SK-N-SH (cell line): Measurements from ENCODE around the gene ITFG1. TPM values are rescaled to one million over a fixed set of nuclear protein-coding genes. Genes with fewer than 3 reads are reported as not detected.

ENCODE experiments used
- CTCF ChIA-PET: fragments of 300-600, 350-600 bp; formaldehyde crosslinking; extraction: SDS; loops from one replicate; lab custom pipeline; 2021; lab: Yijun Ruan, JAX
- POLR2A ChIA-PET: fragments of 350-600 bp; sonication (Branson Sonifier 250); formaldehyde crosslinking; extraction: SDS; loops from one replicate; lab custom pipeline; 2020; ENCODE audit warnings: antibody characterized with exemption, inconsistent platforms; lab: Yijun Ruan, JAX
- DNase-seq: peaks from one replicate; pipeline ENCODE4 v3.0.0; 2012
- H2AFZ ChIP-seq: fragments of 200-600 bp; sonication (generic); 2 replicates; pipeline ENCODE4 v1.8.1; 2016; ENCODE audit warnings: antibody characterized with exemption, mild to moderate bottlenecking, low read depth
- H3F3A ChIP-seq: fragments of 200-600 bp; sonication (generic); replicated peaks from 2 replicates; pipeline ENCODE3; 2016; ENCODE audit warnings: antibody characterized with exemption, mild to moderate bottlenecking; ENCODE audit not compliant: insufficient read depth
- H3K27ac ChIP-seq, 2 experiments: fragments of 200-500 bp in 1 of 2; fragments of 200-600 bp in 1 of 2; sonication (Bioruptor generic) in 1 of 2; sonication (generic), shearing (Covaris generic) in 1 of 2; 2 replicates each; pipeline versions ENCODE4 v1.5.1 to v1.6.1; 2014 to 2016; ENCODE audit warnings: low read depth in 2 of 2, inconsistent platforms in 1 of 2, low read length in 1 of 2, mild to moderate bottlenecking in 1 of 2, mixed read lengths in 1 of 2
- H3K27me3 ChIP-seq: fragments of 200-600 bp; sonication (generic), shearing (Covaris generic); 2 replicates; pipeline ENCODE4 v1.6.1; 2016; ENCODE audit warnings: mixed run types; ENCODE audit not compliant: insufficient read depth
- H3K36me3 ChIP-seq, 2 experiments: fragments of 200-500 bp in 1 of 2; fragments of 200-600 bp in 1 of 2; sonication (Bioruptor generic) in 1 of 2; sonication (generic) in 1 of 2; replicated peaks in 1 of 2; 2 replicates each; pipeline versions ENCODE3 to v1.5.1; 2014 to 2016; ENCODE audit warnings: low read length in 1 of 2, mild to moderate bottlenecking in 1 of 2; ENCODE audit not compliant: insufficient read depth in 2 of 2, control insufficient read depth in 1 of 2
- H3K4me1 ChIP-seq, 2 experiments: fragments of 200-500 bp in 1 of 2; fragments of 200-600 bp in 1 of 2; sonication (Bioruptor generic) in 1 of 2; sonication (generic), shearing (Covaris generic) in 1 of 2; 2 replicates each; pipeline versions ENCODE4 v1.5.1 to v1.6.1; 2014 to 2016; ENCODE audit warnings: low read depth in 1 of 2, low read length in 1 of 2, mixed run types in 1 of 2; ENCODE audit not compliant: insufficient read depth in 2 of 2, control insufficient read depth in 1 of 2
- H3K4me2 ChIP-seq: fragments of 200-600 bp; sonication (generic), shearing (Covaris generic); 2 replicates; pipeline ENCODE4 v1.6.1; 2017; ENCODE audit warnings: mixed run types
- H3K4me3 ChIP-seq, 2 experiments: fragments of 200-500 bp in 1 of 2; fragments of 200-600 bp in 1 of 2; sonication (Bioruptor generic) in 1 of 2; sonication (generic), shearing (Covaris generic) in 1 of 2; 2 replicates each; pipeline versions ENCODE4 v1.5.1 to v1.8.1; 2014 to 2016; ENCODE audit warnings: low read depth in 2 of 2, inconsistent platforms in 1 of 2, low read length in 1 of 2, mild to moderate bottlenecking in 1 of 2, mixed read lengths in 1 of 2, moderate library complexity in 1 of 2
- H3K79me2 ChIP-seq: fragments of 200-600 bp; sonication (generic); 2 replicates; pipeline ENCODE4 v1.8.1; 2017; ENCODE audit warnings: mild to moderate bottlenecking; ENCODE audit not compliant: insufficient read depth
- H3K9ac ChIP-seq: fragments of 200-600 bp; sonication (generic); 2 replicates; pipeline ENCODE4 v1.6.1; 2017; ENCODE audit warnings: mixed run types
- H3K9me2 ChIP-seq: fragments of 200-600 bp; sonication (generic); 2 replicates; pipeline ENCODE4 v1.6.1; 2017; ENCODE audit warnings: mixed run types
- H3K9me3 ChIP-seq: fragments of 200-600 bp; sonication (generic); 2 replicates; pipeline ENCODE4 v1.6.1; 2017; ENCODE audit warnings: mixed run types, mild to moderate bottlenecking, moderate library complexity
- H4K20me1 ChIP-seq: fragments of 200-600 bp; sonication (generic); 2 replicates; pipeline ENCODE4 v1.6.1; 2017; ENCODE audit warnings: mild to moderate bottlenecking, mixed run types; ENCODE audit not compliant: insufficient read depth
- EP300 ChIP-seq, 2 experiments: IDR thresholded peaks; 2 replicates each; pipeline versions ENCODE4 v1.4.0 to v1.6.1; 2012; ENCODE audit warnings: borderline replicate concordance in 1 of 2, low read depth in 1 of 2, low read length in 1 of 2
- FOXM1 ChIP-seq: IDR thresholded peaks from 2 replicates; pipeline ENCODE4 v1.4.0; 2012; ENCODE audit warnings: low read depth, mild to moderate bottlenecking
- GATA2 ChIP-seq: sonication (generic); formaldehyde crosslinking; IDR thresholded peaks from 2 replicates; pipeline ENCODE4 v1.5.0; 2020; ENCODE audit warnings: mild to moderate bottlenecking, missing genetic modification reagents
- MEF2A ChIP-seq: IDR thresholded peaks from 2 replicates; pipeline ENCODE4 v1.4.0; 2012; ENCODE audit warnings: low read depth, borderline replicate concordance
- NFIC ChIP-seq: IDR thresholded peaks from 2 replicates; pipeline ENCODE4 v1.4.0; 2012; ENCODE audit warnings: borderline replicate concordance
- SIN3A ChIP-seq: IDR thresholded peaks from 2 replicates; pipeline ENCODE4 v1.6.1; 2012; ENCODE audit warnings: low read depth, mild to moderate bottlenecking, low read length, moderate library complexity, borderline replicate concordance
- SMC3 ChIP-seq: IDR thresholded peaks from 2 replicates; pipeline ENCODE4 v1.6.1; 2012; ENCODE audit warnings: low read depth, low read length, improper control_type of control experiment
- TAF1 ChIP-seq: IDR thresholded peaks from 2 replicates; pipeline ENCODE4 v1.6.1; 2012; ENCODE audit warnings: low read depth, mild to moderate bottlenecking, low read length, moderate library complexity, borderline replicate concordance
- TCF12 ChIP-seq: IDR thresholded peaks from 2 replicates; pipeline ENCODE4 v1.4.0; 2012
- TEAD4 ChIP-seq: IDR thresholded peaks from 2 replicates; pipeline ENCODE4 v1.4.0; 2012; ENCODE audit warnings: mild to moderate bottlenecking, borderline replicate concordance; ENCODE audit not compliant: insufficient read depth
- WGBS: methylation state at CpG from one replicate; pipeline ENCODE4 v1.1.6; 2017; ENCODE audit warnings: low lambda C conversion rate; 5-methylcytosine and 5-hydroxymethylcytosine counted together
- polyA plus RNA-seq, 3 experiments: library from polyadenylated mRNA; depleted of rRNA; stranded (reverse); fragments of >200 nt; gene quantifications; 2 replicates each; pipeline ENCODE4 v1.2.3, GENCODE V29; 2012
- TF ChIP-seq, protein P1 (sequence below): fragments of 150-350 bp; IDR thresholded peaks from 2 replicates; pipeline ENCODE4 v1.6.1; 2016; ENCODE audit warnings: mild to moderate bottlenecking, low read depth, low read length
- TF ChIP-seq, protein P2 (sequence below): IDR thresholded peaks from 2 replicates; pipeline ENCODE4 v1.4.0; 2012; ENCODE audit warnings: low read depth
- TF ChIP-seq, protein P3 (sequence below): IDR thresholded peaks from 2 replicates; pipeline ENCODE4 v1.6.1; 2012; ENCODE audit warnings: mild to moderate bottlenecking, low read depth, low read length, moderate library complexity

The ITFG1 gene
- polyA plus RNA-seq, 1 of the 3 experiments (the other 2 are of a cell fraction), result 48.6 TPM

DNA sequence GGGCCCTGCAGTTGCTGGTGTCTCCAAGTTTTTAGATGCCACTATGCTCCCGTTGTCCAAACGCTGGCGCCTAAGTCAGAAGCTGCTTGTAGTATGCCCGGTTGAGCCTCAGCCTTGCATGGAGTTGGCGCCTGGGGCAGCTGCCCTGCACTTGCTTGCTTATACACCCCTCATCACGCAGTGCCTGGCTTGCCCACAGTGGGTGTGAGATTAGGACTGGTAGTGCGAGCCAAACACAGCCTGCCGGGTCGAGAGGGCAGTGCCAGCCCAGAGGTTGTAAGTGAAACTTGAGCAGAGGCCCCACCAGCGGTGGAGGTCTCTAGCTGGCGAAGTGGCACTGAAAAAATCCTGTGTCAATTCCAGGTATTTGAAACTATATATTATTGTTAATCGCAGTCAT is 90.3 kb downstream of the ITFG1 start:
- Histone ChIP-seq H3K79me2 (no peaks in the 10 kb centered on the region), H3K27ac (no peak overlapping the region), H4K20me1 (no peaks in the 10 kb centered on the region)
- ChIA-PET POLR2A (no interaction called here), CTCF (no interaction called here)
- TF ChIP-seq, protein P1, sequence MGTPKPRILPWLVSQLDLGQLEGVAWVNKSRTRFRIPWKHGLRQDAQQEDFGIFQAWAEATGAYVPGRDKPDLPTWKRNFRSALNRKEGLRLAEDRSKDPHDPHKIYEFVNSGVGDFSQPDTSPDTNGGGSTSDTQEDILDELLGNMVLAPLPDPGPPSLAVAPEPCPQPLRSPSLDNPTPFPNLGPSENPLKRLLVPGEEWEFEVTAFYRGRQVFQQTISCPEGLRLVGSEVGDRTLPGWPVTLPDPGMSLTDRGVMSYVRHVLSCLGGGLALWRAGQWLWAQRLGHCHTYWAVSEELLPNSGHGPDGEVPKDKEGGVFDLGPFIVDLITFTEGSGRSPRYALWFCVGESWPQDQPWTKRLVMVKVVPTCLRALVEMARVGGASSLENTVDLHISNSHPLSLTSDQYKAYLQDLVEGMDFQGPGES, result no peak
- no peak for TF ChIP-seq GATA2
- TF ChIP-seq TEAD4, result no peak
- TF ChIP-seq, all 33 proteins: peak for 0
- peaks cover 5 to 10% of the 10 kb centered on the region in 2 experiments for H3K36me3 ChIP-seq
- H2AFZ ChIP-seq, result no peak overlapping the region
- no peak overlapping the region for H3K4me2 ChIP-seq
- whole genome bisulfite sequencing, result 92% methylated on average over 10 of the region's 12 CpGs
- H3K4me1 ChIP-seq, result peaks cover 0 to 3% of the 10 kb centered on the region in 2 experiments; a peak in 1 of 4 replicates
- no peaks in the 10 kb centered on the region for H3F3A ChIP-seq
- H3K4me3 ChIP-seq, result no peak overlapping the region; a peak in 1 of 4 replicates
- H3K27me3 ChIP-seq, result no peaks in the 10 kb centered on the region
- no peaks in the 10 kb centered on the region for H3K9me2 ChIP-seq
- no peak for DNase-seq
- no peak overlapping the region for H3K9ac ChIP-seq
- no peaks in the 10 kb centered on the region for H3K9me3 ChIP-seq

DNA sequence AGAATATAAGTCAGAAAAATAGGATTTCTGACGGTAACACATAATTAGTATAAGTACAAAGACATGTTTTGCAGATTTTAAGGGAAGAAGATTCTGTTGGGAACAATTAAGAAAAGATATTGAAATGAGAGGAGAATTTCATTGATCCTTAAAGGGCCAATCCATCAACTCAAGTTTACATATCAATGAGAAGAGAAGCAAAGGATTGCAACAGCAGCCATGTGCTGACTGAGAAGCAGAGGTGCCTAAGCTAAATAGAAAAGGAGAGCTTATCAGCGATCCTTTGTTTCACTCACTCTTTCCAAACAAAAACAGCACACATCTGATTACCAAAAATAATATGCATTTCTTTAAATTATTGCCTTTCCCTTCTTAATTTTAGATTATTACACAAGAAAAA is 94.6 kb downstream of the ITFG1 start:
- H3K9me2 ChIP-seq, result no peaks in the 10 kb centered on the region
- no peaks in the 10 kb centered on the region for H3F3A ChIP-seq
- H3K4me2 ChIP-seq, result no peak overlapping the region
- H4K20me1 ChIP-seq, result no peaks in the 10 kb centered on the region
- no peak overlapping the region for H2AFZ ChIP-seq
- H3K79me2 ChIP-seq, result no peaks in the 10 kb centered on the region
- H3K9ac ChIP-seq, result no peak overlapping the region
- no peaks in the 10 kb centered on the region for H3K27me3 ChIP-seq
- no peak overlapping the region for H3K27ac ChIP-seq
- CTCF ChIA-PET, result interaction anchor here (0.9 kb wide), 1 partner anchor 13 kb away, joined by 3 read pairs; no protein-coding TSS in a partner anchor
- no peaks in the 10 kb centered on the region for H3K4me1 ChIP-seq
- DNase-seq, result no peak
- no peak overlapping the region for H3K4me3 ChIP-seq
- WGBS, result 95% methylated on average over 2 of the region's 2 CpGs
- TF ChIP-seq MEF2A, result no peak
- TF ChIP-seq, protein P2, sequence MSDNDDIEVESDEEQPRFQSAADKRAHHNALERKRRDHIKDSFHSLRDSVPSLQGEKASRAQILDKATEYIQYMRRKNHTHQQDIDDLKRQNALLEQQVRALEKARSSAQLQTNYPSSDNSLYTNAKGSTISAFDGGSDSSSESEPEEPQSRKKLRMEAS, result no peak
- TF ChIP-seq, protein P3, sequence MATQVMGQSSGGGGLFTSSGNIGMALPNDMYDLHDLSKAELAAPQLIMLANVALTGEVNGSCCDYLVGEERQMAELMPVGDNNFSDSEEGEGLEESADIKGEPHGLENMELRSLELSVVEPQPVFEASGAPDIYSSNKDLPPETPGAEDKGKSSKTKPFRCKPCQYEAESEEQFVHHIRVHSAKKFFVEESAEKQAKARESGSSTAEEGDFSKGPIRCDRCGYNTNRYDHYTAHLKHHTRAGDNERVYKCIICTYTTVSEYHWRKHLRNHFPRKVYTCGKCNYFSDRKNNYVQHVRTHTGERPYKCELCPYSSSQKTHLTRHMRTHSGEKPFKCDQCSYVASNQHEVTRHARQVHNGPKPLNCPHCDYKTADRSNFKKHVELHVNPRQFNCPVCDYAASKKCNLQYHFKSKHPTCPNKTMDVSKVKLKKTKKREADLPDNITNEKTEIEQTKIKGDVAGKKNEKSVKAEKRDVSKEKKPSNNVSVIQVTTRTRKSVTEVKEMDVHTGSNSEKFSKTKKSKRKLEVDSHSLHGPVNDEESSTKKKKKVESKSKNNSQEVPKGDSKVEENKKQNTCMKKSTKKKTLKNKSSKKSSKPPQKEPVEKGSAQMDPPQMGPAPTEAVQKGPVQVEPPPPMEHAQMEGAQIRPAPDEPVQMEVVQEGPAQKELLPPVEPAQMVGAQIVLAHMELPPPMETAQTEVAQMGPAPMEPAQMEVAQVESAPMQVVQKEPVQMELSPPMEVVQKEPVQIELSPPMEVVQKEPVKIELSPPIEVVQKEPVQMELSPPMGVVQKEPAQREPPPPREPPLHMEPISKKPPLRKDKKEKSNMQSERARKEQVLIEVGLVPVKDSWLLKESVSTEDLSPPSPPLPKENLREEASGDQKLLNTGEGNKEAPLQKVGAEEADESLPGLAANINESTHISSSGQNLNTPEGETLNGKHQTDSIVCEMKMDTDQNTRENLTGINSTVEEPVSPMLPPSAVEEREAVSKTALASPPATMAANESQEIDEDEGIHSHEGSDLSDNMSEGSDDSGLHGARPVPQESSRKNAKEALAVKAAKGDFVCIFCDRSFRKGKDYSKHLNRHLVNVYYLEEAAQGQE, result no peak
- no peak for TF ChIP-seq TCF12
- no peak for TF ChIP-seq EP300 (IDR thresholded peaks at IDR 0.05; ENCODE audit: borderline replicate concordance in 1 of 2, low read depth in 1 of 2, low read length in 1 of 2)
- no peak for TF ChIP-seq TEAD4
- no peak for TF ChIP-seq SMC3
- no peak for TF ChIP-seq TAF1
- no peak for TF ChIP-seq SIN3A
- no peak for TF ChIP-seq GATA2
- no peak for TF ChIP-seq NFIC
- TF ChIP-seq FOXM1, result no peak
- peaks cover 5 to 6% of the 10 kb centered on the region in 2 experiments for H3K36me3 ChIP-seq
- no peaks in the 10 kb centered on the region for H3K9me3 ChIP-seq
- POLR2A ChIA-PET, result no interaction called here
